Esophagus squamous epithelium (tissue), 5 donors: ENCODE data around the gene FBLN7. TPM values are rescaled to one million over a fixed set of nuclear protein-coding genes. Genes with fewer than 3 reads are reported as not detected.
"Not testable (repeated sequence)": the region's sequence is repeated elsewhere in the genome, so short reads cannot be mapped to it uniquely, and the experiment has no call there.

Experiments used
- DNase-seq: peaks from one replicate; lab custom pipeline; 2025; lab: John Stamatoyannopoulos, UW
- H3K27ac ChIP-seq, 4 donors: fragments of 200-600 bp; sonication (generic); one replicate each; pipeline ENCODE4 v1.5.1; 2016 to 2019; ENCODE audit warnings: mild to moderate bottlenecking in 1 of 4
- H3K27me3 ChIP-seq, 4 donors: fragments of 200-600 bp; sonication (generic); 1 replicate in 3 of 4; 2 replicates in 1 of 4; pipeline versions ENCODE4 v1.5.1 to v1.6.0; 2017 to 2021; ENCODE audit warnings: antibody characterized with exemption in 1 of 4
- H3K36me3 ChIP-seq, 3 donors: fragments of 200-600 bp; sonication (generic); one replicate each; pipeline ENCODE4 v1.5.1; 2016 to 2019
- H3K4me1 ChIP-seq, 3 donors: fragments of 200-600 bp; sonication (generic); one replicate each; pipeline ENCODE4 v1.5.1; 2017 to 2019
- H3K4me3 ChIP-seq, 4 donors: fragments of 200-600 bp; sonication (generic); 1 replicate in 3 of 4; 2 replicates in 1 of 4; pipeline ENCODE4 v1.5.1; 2016 to 2019; ENCODE audit warnings: mild to moderate bottlenecking in 2 of 4, moderate library complexity in 1 of 4
- H3K9me3 ChIP-seq, 3 donors: fragments of 200-600 bp; sonication (generic); one replicate each; pipeline ENCODE4 v1.5.1; 2016 to 2019
- CTCF ChIP-seq, 6 experiments: fragments of 450-650 bp in 4 of 6; fragments of 200-600 bp in 2 of 6; sonication (generic) in 2 of 6; IDR thresholded peaks; one replicate each; pipeline ENCODE4 v1.5.1; 2016 to 2019; ENCODE audit warnings: antibody characterized with exemption in 6 of 6, mild to moderate bottlenecking in 4 of 6, moderate library complexity in 4 of 6
- POLR2A ChIP-seq, 4 donors: fragments of 450-650 bp; IDR thresholded peaks; one replicate each; pipeline ENCODE4 v1.6.1; 2017; ENCODE audit warnings: antibody characterized with exemption in 4 of 4, mild to moderate bottlenecking in 4 of 4, moderate library complexity in 3 of 4
- WGBS, 2 donors: methylation state at CpG; one replicate each; pipeline ENCODE4 v1.1.5; 2018; 5-methylcytosine and 5-hydroxymethylcytosine counted together
- intact Hi-C: fragments of 100-400 bp; cut with DNase I; formaldehyde crosslinking; loops from one replicate; pipeline ENCODE4 v1.15.0; 2022
- total RNA-seq, 4 donors: library from RNA; depleted of rRNA; stranded (reverse); fragments of >200 nt; gene quantifications; one replicate each; pipeline ENCODE4 v1.1.0, GENCODE V29; 2016
- donor health status: DM: yes; HTN: yes; CAD: no.

The FBLN7 gene
- total RNA-seq, 4 donors from 2014 or later, result 1.1 to 2.9 (median 2.5) TPM; not detected in 1

GRCh38 chr2:112095681-112096080, 42.5 kb upstream of the FBLN7 start:
- H3K27ac ChIP-seq, result no peak overlapping the region
- H3K27me3 ChIP-seq, result no peaks in the 10 kb centered on the region
- no peak for TF ChIP-seq POLR2A (IDR thresholded peaks at IDR 0.05)
- no peak for TF ChIP-seq CTCF (IDR thresholded peaks at IDR 0.05)
- peaks cover 0 to 3% (median 0%) of the 10 kb centered on the region in 3 donors for H3K4me1 ChIP-seq
- intact Hi-C loops, result no loop called here
- H3K4me3 ChIP-seq, result no peak overlapping the region
- WGBS, 2 donors, result 82% methylated on average over 1 of the region's 1 CpG; no CpG with 5 or more reads in 1 of the 2 donors
- no peak for DNase-seq
- no peaks in the 10 kb centered on the region for H3K9me3 ChIP-seq
- H3K36me3 ChIP-seq, result peaks cover 10 to 100% (median 17%) of the 10 kb centered on the region in 3 donors

GRCh38 chr2:112096098-112096497, 42.1 kb upstream of the FBLN7 start:
- H3K4me1 ChIP-seq, result peaks cover 0 to 3% (median 0%) of the 10 kb centered on the region in 3 donors
- H3K9me3 ChIP-seq, result no peaks in the 10 kb centered on the region
- no peak for DNase-seq
- no peak overlapping the region for H3K4me3 ChIP-seq
- intact Hi-C loops, result no loop called here
- no peak overlapping the region for H3K27ac ChIP-seq
- WGBS, 2 donors, result 75 to 79% methylated on average over 10 of the region's 10 CpGs
- TF ChIP-seq CTCF (IDR thresholded peaks at IDR 0.05) (no peak), POLR2A (IDR thresholded peaks at IDR 0.05) (no peak)
- no peaks in the 10 kb centered on the region for H3K27me3 ChIP-seq
- peaks cover 10 to 100% (median 17%) of the 10 kb centered on the region in 3 donors for H3K36me3 ChIP-seq

- 86 to 94% methylated on average over 1 of the region's 1 CpG for WGBS, 2 donors
- Histone ChIP-seq H3K27ac (no peak overlapping the region), H3K36me3 (peaks cover 0 to 100% (median 8%) of the 10 kb centered on the region in 3 donors), H3K9me3 (peaks cover 0 to 11% (median 5%) of the 10 kb centered on the region in 3 donors), H3K27me3 (no peaks in the 10 kb centered on the region), H3K4me3 (no peak overlapping the region), H3K4me1 (no peaks in the 10 kb centered on the region)
- no peak for TF ChIP-seq POLR2A (IDR thresholded peaks at IDR 0.05)
- TF ChIP-seq CTCF (IDR thresholded peaks at IDR 0.05), result no peak
- intact Hi-C loops, result no loop called here
- DNase-seq, result no peak
These were observed 29.9 kb upstream of the FBLN7 start for GRCh38 chr2:112108178-112108832.

GRCh38 chr2:112109278-112109677, 28.9 kb upstream of the FBLN7 start:
- Histone ChIP-seq H3K36me3 (peaks cover 0 to 92% (median 8%) of the 10 kb centered on the region in 3 donors), H3K27ac (no peak overlapping the region), H3K4me3 (no peak overlapping the region), H3K9me3 (peaks cover 0 to 11% (median 5%) of the 10 kb centered on the region in 3 donors), H3K4me1 (no peaks in the 10 kb centered on the region), H3K27me3 (no peaks in the 10 kb centered on the region)
- DNase-seq, result no peak
- intact Hi-C loops, result no loop called here
- no peak for TF ChIP-seq CTCF (IDR thresholded peaks at IDR 0.05)
- TF ChIP-seq POLR2A (IDR thresholded peaks at IDR 0.05), result no peak

GRCh38 chr2:112110966-112111365, 27.2 kb upstream of the FBLN7 start:
- H3K4me1 ChIP-seq, result no peaks in the 10 kb centered on the region
- WGBS, 2 donors, result 94 to 100% methylated on average over 1 of the region's 1 CpG
- TF ChIP-seq CTCF (IDR thresholded peaks at IDR 0.05) (no peak), POLR2A (IDR thresholded peaks at IDR 0.05) (no peak)
- H3K4me3 ChIP-seq, result no peak overlapping the region
- no peaks in the 10 kb centered on the region for H3K27me3 ChIP-seq
- no peak for DNase-seq
- H3K9me3 ChIP-seq, result peaks cover 0 to 11% (median 5%) of the 10 kb centered on the region in 3 donors
- H3K36me3 ChIP-seq, result peaks cover 0 to 82% (median 8%) of the 10 kb centered on the region in 3 donors
- no peak overlapping the region for H3K27ac ChIP-seq
- intact Hi-C loops, result no loop called here

GRCh38 chr2:112113354-112113753, 24.8 kb upstream of the FBLN7 start:
- H3K27me3 ChIP-seq, H3K4me1 ChIP-seq, intact Hi-C loops, H3K27ac ChIP-seq, H3K4me3 ChIP-seq, DNase-seq: not testable (repeated sequence)
- 93 to 94% methylated on average over 4 of the region's 4 CpGs for WGBS, 2 donors
- H3K36me3 ChIP-seq, result peaks cover 0 to 82% (median 8%) of the 10 kb centered on the region in 3 donors
- H3K9me3 ChIP-seq, result peaks cover 0 to 11% (median 5%) of the 10 kb centered on the region in 3 donors
